HL-60 (cell line): Measurements from ENCODE around the gene TIAM1.

Experiments
- DNase-seq, 2 experiments: peaks; one replicate each; pipeline ENCODE4 v3.0.0-alpha.2; 2010 to 2020; ENCODE audit warnings: low read depth in 1 of 2, low spot score in 1 of 2
- H3K27ac ChIP-seq: fragments of 250-450 bp; sonication (Bioruptor Pico); replicated peaks from 2 replicates; pipeline ENCODE4 v1.5.1; 2020; ENCODE audit warnings: mild to moderate bottlenecking, moderate library complexity
- H3K27me3 ChIP-seq: fragments of 250-450 bp; sonication (Bioruptor Pico); 2 replicates; pipeline ENCODE4 v1.5.1; 2021; ENCODE audit warnings: mild to moderate bottlenecking, moderate library complexity; ENCODE audit not compliant: insufficient read depth, poor library complexity, severe bottlenecking
- H3K4me3 ChIP-seq: replicated peaks from 2 replicates; pipeline ENCODE4 v1.5.1; 2011; ENCODE audit warnings: mild to moderate bottlenecking, control low read depth, low read length; ENCODE audit not compliant: insufficient read depth
- CTCF ChIP-seq: IDR thresholded peaks from one replicate; pipeline ENCODE4 v1.5.1; 2011; ENCODE audit warnings: low read length, control low read depth, inconsistent platforms; ENCODE audit not compliant: insufficient read depth
- GABPA ChIP-seq: IDR thresholded peaks from 2 replicates; pipeline ENCODE4 v1.6.1; 2012; ENCODE audit warnings: low read depth
- POLR2AphosphoS5 ChIP-seq: IDR thresholded peaks from 2 replicates; pipeline ENCODE4 v1.6.1; 2012; ENCODE audit warnings: low read depth
- REST ChIP-seq: IDR thresholded peaks from 2 replicates; pipeline ENCODE4 v1.6.1; 2012; ENCODE audit warnings: low read depth; ENCODE audit not compliant: insufficient replicate concordance
- SPI1 ChIP-seq: IDR thresholded peaks from 2 replicates; pipeline ENCODE4 v1.6.1; 2012; ENCODE audit warnings: low read depth, mild to moderate bottlenecking, borderline replicate concordance

The TIAM1 gene

GRCh38 chr21:31255896-31256295 lies 88.2 kb downstream of the TIAM1 start:
- no peak overlapping the region for H3K4me3 ChIP-seq
- TF ChIP-seq CTCF (no peak), REST (no peak), GABPA (no peak), SPI1 (no peak), POLR2AphosphoS5 (no peak)
- no peak overlapping the region for H3K27ac ChIP-seq
- no peak for DNase-seq
- no peaks in the 10 kb centered on the region for H3K27me3 ChIP-seq

DNA sequence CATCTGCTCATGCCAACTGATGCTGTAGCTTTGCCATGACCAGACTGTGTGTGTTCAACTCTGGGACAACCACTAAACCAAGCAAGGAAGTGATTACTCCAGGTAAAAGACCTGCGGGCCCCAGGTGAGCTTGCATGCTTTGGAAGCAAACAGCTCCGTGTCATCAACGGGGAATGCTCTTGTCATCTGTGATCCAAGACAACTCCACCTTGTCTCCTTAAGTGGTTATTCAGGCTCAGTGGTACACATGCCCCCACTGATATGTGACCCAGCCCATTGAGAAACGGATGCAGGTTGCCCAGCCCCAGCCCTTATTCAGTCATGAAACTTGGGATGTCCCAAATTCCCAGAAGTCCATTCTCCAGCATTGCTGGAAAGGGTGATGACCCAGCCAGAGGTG lies 89.0 kb downstream of the TIAM1 start:
- TF ChIP-seq REST: no peak
- TF ChIP-seq SPI1: no peak
- no peak for TF ChIP-seq CTCF
- no peak for TF ChIP-seq POLR2AphosphoS5
- TF ChIP-seq GABPA: no peak
- no peak for DNase-seq
- no peaks in the 10 kb centered on the region for H3K27me3 ChIP-seq
- no peak overlapping the region for H3K4me3 ChIP-seq
- H3K27ac ChIP-seq: no peak overlapping the region

- Histone ChIP-seq H3K27me3 (no peaks in the 10 kb centered on the region), H3K27ac (no peak overlapping the region), H3K4me3 (no peak overlapping the region)
- TF ChIP-seq POLR2AphosphoS5 (no peak), SPI1 (no peak), GABPA (no peak), REST (no peak), CTCF (no peak)
- no peak for DNase-seq
Observed at GRCh38 chr21:31254131-31254530, 89.9 kb downstream of the TIAM1 start.
